Glutamatergic neuron (in vitro differentiated cells): ENCODE data around the gene TNRC18. TPM values are rescaled to one million over a fixed set of nuclear protein-coding genes. Genes with fewer than 3 reads are reported as not detected.
A peak's percentile ranks its signal among the peaks of the same experiment; 100 is the strongest.

Experiments
- DNase-seq: peaks from one replicate; pipeline ENCODE4 v3.0.0; 2022
- H3K27ac Mint-ChIP-seq: one replicate; pipeline ENCODE4 v1.8.0; 2020; ENCODE audit warnings: mild to moderate bottlenecking, mixed read lengths, inconsistent platforms; ENCODE audit not compliant: unreplicated experiment
- H3K27me3 Mint-ChIP-seq: one replicate; pipeline ENCODE4 v1.8.0; 2020; ENCODE audit warnings: mild to moderate bottlenecking, moderate library complexity, mixed read lengths, inconsistent platforms; ENCODE audit not compliant: unreplicated experiment
- H3K36me3 Mint-ChIP-seq: one replicate; pipeline ENCODE4 v1.8.0; 2020; ENCODE audit warnings: mild to moderate bottlenecking, mixed read lengths, inconsistent platforms; ENCODE audit not compliant: unreplicated experiment
- H3K4me1 Mint-ChIP-seq: one replicate; pipeline ENCODE4 v1.8.0; 2020; ENCODE audit warnings: mild to moderate bottlenecking, low read depth, mixed read lengths, inconsistent platforms; ENCODE audit not compliant: unreplicated experiment
- H3K4me3 Mint-ChIP-seq: one replicate; pipeline ENCODE4 v1.8.0; 2020; ENCODE audit warnings: mild to moderate bottlenecking, mixed read lengths, inconsistent platforms; ENCODE audit not compliant: unreplicated experiment
- H3K9me3 Mint-ChIP-seq: one replicate; pipeline ENCODE4 v1.8.0; 2020; ENCODE audit warnings: mild to moderate bottlenecking, moderate library complexity, mixed read lengths, inconsistent platforms; ENCODE audit not compliant: unreplicated experiment
- CTCF ChIP-seq: fragments of 200-600 bp; sonication (generic); IDR thresholded peaks from one replicate; pipeline ENCODE4 v1.5.0; 2021; ENCODE audit not compliant: partially characterized antibody, unreplicated experiment
- total RNA-seq: library from RNA; stranded (reverse); fragmentation: NEBNext Ultra II Directional; extraction: Animal tissue kit (Norgen Biotek cat#: 25700); gene quantifications from one replicate; pipeline ENCODE4 v1.2.1, GENCODE V29; 2021; ENCODE audit not compliant: unreplicated experiment

The TNRC18 gene
- total RNA-seq, 1 donor from 2014 or later: 54.6 TPM

GRCh38 chr7:5429253-5429856 lies 5.7 kb upstream of the TNRC18 start:
- TF ChIP-seq CTCF: no peak
- peak overlapping the region; percentile 96 for H3K4me3 Mint-ChIP-seq
- peaks cover 11% of the 10 kb centered on the region for H3K4me1 Mint-ChIP-seq
- peaks cover 5% of the 10 kb centered on the region for H3K36me3 Mint-ChIP-seq
- peaks cover 29% of the 10 kb centered on the region for H3K27me3 Mint-ChIP-seq
- peaks cover 27% of the 10 kb centered on the region for H3K9me3 Mint-ChIP-seq
- DNase-seq: no peak
- H3K27ac Mint-ChIP-seq: peak overlapping the region; percentile 93

GRCh38 chr7:5428478-5429252 lies 5.0 kb upstream of the TNRC18 start:
- peak; percentile 49 for DNase-seq
- Mint-ChIP-seq H3K9me3 (peaks cover 28% of the 10 kb centered on the region), H3K4me1 (peaks cover 11% of the 10 kb centered on the region), H3K4me3 (peak overlapping the region; percentile 96), H3K27ac (peak overlapping the region; percentile 70), H3K27me3 (peaks cover 29% of the 10 kb centered on the region), H3K36me3 (peaks cover 5% of the 10 kb centered on the region)
- peak; percentile 8 for TF ChIP-seq CTCF

- peaks cover 5% of the 10 kb centered on the region for H3K4me1 Mint-ChIP-seq
- TF ChIP-seq CTCF: no peak
- H3K36me3 Mint-ChIP-seq: no peaks in the 10 kb centered on the region
- H3K27me3 Mint-ChIP-seq: peaks cover 23% of the 10 kb centered on the region
- peak overlapping the region; percentile 99 for H3K27ac Mint-ChIP-seq
- peak overlapping the region; percentile 95 for H3K4me3 Mint-ChIP-seq
- peaks cover 27% of the 10 kb centered on the region for H3K9me3 Mint-ChIP-seq
- no peak for DNase-seq
Observed at GRCh38 chr7:5426226-5426475, 2.5 kb upstream of the TNRC18 start.

- peaks cover 24% of the 10 kb centered on the region for H3K27me3 Mint-ChIP-seq
- peaks cover 5% of the 10 kb centered on the region for H3K4me1 Mint-ChIP-seq
- no peak for TF ChIP-seq CTCF
- H3K4me3 Mint-ChIP-seq: peak overlapping the region; percentile 95
- H3K36me3 Mint-ChIP-seq: no peaks in the 10 kb centered on the region
- H3K27ac Mint-ChIP-seq: peak overlapping the region; percentile 99
- peaks cover 27% of the 10 kb centered on the region for H3K9me3 Mint-ChIP-seq
- DNase-seq: peak; percentile 68
Observed at GRCh38 chr7:5425507-5426225, 2.0 kb upstream of the TNRC18 start.
